WTC11 (cell line): ENCODE data around the gene KIR2DL4.

ENCODE experiments used
- ATF3 ChIP-seq: sonication (generic); formaldehyde crosslinking; conservative IDR thresholded peaks from 2 replicates; pipeline ENCODE4 v1.8.1; 2022; ENCODE audit warnings: mild to moderate bottlenecking, missing genetic modification reagents
- FOXK1 ChIP-seq: sonication (generic); formaldehyde crosslinking; IDR thresholded peaks from 2 replicates; pipeline ENCODE4 v1.8.0; 2022; ENCODE audit warnings: mild to moderate bottlenecking, moderate library complexity, missing genetic modification reagents
- SP1 ChIP-seq: sonication (generic); formaldehyde crosslinking; conservative IDR thresholded peaks from 2 replicates; pipeline ENCODE4 v1.8.1; 2022; ENCODE audit warnings: missing genetic modification reagents
- TEAD4 ChIP-seq: sonication (generic); formaldehyde crosslinking; IDR thresholded peaks from 2 replicates; pipeline ENCODE4 v1.8.0; 2022; ENCODE audit warnings: mild to moderate bottlenecking, missing genetic modification reagents
- TF ChIP-seq, protein P1 (sequence below): fragments of 200-600 bp; IDR thresholded peaks from 2 replicates; pipeline ENCODE4 v1.8.0; 2022; ENCODE audit warnings: antibody characterized with exemption

DNA sequence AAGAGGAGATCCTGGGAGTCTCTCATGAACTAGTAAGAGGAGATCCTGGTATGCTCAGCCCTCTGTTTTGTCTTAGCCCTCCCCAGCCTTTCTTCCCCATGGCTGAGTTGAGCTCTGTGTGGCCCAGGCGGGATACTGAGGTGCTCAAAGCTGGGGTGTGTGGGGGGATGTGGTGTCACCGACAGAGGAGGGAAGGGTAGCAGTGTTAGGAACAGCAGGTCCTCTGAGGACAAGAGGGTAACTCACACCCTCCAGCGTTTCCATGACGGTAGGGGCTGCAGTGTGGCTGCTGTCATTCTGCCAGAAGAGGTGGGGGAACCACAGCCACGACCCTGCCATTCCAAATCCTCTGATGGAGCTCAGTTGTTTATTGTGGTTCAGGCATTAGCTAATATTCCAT, 691 bp downstream of the KIR2DL4 start:
- TF ChIP-seq ATF3 (CRISPR knock-in tag), result no peak
- no peak for TF ChIP-seq TEAD4
- TF ChIP-seq FOXK1 (CRISPR knock-in tag), result no peak
- no peak for TF ChIP-seq SP1 (CRISPR knock-in tag)
- TF ChIP-seq, protein P1, sequence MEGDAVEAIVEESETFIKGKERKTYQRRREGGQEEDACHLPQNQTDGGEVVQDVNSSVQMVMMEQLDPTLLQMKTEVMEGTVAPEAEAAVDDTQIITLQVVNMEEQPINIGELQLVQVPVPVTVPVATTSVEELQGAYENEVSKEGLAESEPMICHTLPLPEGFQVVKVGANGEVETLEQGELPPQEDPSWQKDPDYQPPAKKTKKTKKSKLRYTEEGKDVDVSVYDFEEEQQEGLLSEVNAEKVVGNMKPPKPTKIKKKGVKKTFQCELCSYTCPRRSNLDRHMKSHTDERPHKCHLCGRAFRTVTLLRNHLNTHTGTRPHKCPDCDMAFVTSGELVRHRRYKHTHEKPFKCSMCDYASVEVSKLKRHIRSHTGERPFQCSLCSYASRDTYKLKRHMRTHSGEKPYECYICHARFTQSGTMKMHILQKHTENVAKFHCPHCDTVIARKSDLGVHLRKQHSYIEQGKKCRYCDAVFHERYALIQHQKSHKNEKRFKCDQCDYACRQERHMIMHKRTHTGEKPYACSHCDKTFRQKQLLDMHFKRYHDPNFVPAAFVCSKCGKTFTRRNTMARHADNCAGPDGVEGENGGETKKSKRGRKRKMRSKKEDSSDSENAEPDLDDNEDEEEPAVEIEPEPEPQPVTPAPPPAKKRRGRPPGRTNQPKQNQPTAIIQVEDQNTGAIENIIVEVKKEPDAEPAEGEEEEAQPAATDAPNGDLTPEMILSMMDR, result no peak
